Measurements from ENCODE around the gene PTH1R.
A peak's percentile ranks its signal among the peaks of the same experiment; 100 is the strongest.

Gene PTH1R

GRCh38 chr3:46884427-46884826, 6.9 kb downstream of the PTH1R start:
- DNase-seq = no peak

GRCh38 chr3:46884929-46885328, 7.4 kb downstream of the PTH1R start:
- DNase-seq = no peak

DNA sequence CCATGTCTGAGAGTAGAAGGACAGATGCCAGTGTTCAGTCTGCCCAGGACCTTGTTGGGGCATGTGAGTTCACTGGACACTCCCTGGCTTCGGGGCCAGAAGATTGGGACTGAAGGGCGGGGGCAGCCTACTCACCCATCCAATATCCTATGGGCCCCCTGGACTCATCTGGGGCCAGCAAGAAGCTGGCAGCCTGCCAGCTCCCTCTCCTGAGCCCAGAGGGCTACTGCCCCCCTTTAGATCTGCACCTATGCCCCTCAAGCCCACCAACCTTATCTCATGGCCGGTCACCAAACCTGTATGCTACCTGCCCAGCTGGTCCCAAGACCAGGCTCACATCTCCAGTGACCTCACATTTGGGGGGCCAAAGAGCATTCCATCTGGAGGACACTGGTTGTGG, 8.1 kb downstream of the PTH1R start:
- DNase-seq = no peak

GRCh38 chr3:46887980-46888494, 10.5 kb downstream of the PTH1R start:
- DNase-seq = no peak

DNA sequence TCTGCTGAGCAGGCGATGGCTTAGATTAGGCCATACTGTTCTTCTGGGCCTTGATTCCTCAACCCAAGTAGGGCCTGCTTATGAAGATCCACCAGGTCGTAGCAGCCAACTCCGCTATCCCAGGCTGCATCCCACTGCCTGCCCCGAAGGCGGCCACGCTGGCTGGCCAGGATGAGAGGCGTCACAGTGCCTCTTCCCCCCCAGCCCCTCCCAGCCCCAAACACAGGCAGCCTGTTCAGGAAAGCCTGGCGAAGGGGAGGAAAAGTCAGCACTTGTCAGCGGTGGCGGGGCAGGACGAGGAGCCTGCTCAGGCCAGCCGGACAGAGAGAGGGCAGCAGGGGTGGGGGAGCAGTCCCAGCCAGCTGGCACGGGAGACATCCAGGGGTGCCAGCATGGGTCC, 11.2 kb downstream of the PTH1R start:
- no peak for DNase-seq

- DNase-seq = no peak
Measured at GRCh38 chr3:46889381-46890110, 12.0 kb downstream of the PTH1R start.

- no peak for DNase-seq
Measured at GRCh38 chr3:46890132-46890531, 12.6 kb downstream of the PTH1R start.

DNA sequence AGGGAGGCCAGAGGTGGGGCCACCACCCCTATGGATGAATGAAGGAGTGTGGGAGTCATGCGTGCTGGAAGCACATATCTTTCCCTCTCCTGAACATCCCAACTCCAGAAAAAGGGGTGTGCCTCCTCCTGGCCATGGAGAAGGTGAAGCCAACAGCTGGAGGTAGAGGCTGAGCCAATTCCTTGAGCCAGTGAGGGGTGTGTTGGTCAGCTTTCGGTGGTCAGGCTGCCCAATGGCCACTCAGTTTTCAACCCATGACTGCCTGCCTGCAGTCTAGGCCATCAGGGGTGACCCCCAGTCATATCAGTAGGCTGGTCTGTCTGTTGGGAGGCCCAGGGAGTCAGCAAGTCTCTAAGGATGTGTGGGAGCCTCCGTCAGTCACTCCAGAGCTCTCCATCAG, 13.6 kb downstream of the PTH1R start:
- DNase-seq = no peak

DNA sequence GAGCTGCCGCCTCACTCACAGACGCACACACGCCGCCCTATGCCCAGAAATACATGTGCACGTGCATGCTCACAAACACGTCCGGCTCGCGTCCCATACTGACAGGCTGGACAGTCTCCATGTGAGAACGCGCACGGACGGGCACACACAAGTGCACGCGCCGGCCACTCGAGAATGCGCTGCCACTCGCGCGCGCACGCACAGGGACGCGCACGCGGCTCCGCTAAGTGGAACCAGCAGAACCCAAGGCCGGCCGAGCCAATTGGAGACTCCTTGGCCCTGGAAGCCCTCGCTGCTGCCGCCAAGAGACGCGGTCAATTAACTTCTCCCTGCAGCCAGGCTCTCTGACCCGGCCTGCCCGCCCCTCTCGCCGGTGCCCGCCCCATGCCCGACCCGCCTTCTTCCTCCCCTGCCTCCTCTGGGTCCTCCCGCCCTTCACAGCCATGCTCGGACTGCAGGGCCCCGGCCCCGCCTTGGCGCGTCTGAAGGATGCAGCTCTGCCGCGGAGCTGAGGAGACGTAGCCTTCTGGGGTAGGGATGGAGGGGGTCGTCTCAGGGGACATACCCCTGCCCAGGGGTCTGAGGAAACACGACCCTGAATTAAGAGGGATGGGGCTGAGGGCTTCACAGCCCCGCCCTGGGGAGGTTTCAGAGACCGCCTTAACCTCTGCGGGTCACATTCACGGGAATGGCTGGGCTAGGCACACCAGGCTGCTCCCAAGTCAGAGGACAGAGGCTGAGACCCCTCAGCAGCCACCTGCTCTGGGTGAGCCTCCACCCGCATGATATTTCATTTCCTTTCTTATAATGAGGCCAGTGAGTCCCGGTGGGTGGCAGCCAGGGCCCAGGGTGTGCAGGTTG, 15.0 kb downstream of the PTH1R start:
- peak; percentile 28 for DNase-seq

GRCh38 chr3:46893146-46893748, 15.7 kb downstream of the PTH1R start:
- no peak for DNase-seq

DNA sequence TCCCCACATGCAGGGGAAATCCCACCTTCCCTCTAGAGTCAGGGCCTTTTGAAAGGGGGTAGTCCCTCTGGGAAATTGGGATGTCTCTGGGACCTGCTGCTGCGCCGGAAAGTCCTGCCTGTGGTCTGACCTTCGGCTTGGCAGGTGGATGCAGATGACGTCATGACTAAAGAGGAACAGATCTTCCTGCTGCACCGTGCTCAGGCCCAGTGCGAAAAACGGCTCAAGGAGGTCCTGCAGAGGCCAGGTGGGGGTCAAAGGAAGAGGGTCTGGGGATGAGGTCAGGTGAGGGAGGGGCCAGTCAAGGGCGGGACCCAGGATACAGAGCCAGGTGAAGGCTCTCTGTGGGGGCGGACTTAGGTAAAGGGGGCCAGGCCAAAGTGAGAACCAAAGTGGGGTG, 16.2 kb downstream of the PTH1R start:
- DNase-seq = no peak

GRCh38 chr3:46894256-46894655, 16.7 kb downstream of the PTH1R start:
- DNase-seq = no peak

DNA sequence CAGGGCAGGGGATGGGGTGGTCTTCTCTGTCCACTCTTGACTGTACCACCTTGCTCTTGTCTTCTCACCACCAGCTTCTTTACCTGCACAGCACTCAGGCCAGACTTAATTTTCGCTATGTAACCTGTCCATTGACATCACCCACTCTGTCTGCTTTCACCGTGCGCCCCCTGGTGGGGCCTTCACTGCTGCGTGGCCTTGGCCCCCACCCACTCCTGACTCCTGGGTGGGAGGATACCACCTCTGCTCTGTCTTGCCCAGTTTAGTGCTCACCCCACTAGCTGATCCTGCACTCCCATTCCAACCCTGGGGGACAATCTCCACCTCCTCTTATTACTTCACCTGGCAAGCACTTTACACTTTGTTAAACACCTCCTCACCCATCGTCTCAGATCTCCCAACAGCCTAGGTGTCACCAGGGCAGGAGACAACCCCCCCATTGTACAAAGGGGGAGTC, 17.7 kb downstream of the PTH1R start:
- no peak for DNase-seq

- no peak for DNase-seq
Measured at GRCh38 chr3:46895761-46896160, 18.2 kb downstream of the PTH1R start.

DNA sequence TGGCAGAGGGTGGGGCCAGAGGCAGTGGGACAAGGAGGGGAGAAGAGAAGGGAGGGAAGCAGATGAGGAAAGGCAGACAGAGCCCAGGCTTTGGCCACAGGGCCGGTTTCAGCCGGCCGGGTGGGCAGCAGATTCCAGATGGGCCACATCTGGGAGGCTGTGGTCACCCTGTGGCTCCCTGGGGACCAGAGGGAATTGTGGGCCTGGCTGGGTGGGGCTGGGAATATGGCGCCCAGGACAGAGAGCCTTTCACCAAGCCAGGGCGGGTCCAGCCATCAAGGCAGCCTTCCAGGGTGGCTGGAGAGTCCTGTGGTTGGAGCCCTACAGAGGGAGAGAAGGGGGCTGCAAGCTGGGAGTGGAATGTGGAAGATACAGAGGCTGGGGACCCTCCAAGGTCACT, 18.9 kb downstream of the PTH1R start:
- no peak for DNase-seq

DNA sequence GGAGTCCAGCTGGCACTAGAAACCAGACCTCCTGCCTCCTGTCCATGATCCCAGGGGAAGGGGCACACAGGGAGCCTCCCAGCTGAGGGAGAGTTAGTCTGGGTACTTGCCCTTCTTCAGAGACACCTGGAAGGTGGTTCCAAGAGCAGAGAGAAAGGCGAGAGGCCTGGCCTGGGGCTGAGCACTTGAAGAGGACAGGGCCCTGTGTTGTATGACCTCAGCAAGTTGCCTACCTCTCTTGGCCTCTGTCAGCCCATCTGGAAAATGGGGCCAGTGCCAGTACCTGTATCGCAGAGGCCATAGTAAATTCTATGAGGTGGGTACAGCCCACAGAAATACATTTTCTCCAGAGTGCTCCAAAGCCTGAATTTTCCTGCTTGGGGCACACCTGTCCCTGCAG, 19.5 kb downstream of the PTH1R start:
- DNase-seq = no peak

DNA sequence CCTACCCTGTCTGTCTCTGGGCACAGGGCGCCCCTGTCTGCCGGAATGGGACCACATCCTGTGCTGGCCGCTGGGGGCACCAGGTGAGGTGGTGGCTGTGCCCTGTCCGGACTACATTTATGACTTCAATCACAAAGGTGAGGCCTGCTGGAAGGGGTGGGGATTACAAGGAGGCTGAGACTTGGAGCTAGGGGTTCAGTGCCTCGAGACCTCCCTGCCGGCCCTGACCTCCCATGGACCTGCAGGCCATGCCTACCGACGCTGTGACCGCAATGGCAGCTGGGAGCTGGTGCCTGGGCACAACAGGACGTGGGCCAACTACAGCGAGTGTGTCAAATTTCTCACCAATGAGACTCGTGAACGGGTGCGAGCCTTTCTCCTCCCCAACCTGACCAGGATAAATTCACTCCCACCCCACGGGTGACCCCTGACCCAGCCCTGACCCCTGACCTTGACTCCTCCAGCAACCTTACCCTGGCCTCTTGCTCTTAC, 20.4 kb downstream of the PTH1R start:
- DNase-seq = no peak

- DNase-seq = no peak
Measured at GRCh38 chr3:46898321-46899150, 21.0 kb downstream of the PTH1R start.

DNA sequence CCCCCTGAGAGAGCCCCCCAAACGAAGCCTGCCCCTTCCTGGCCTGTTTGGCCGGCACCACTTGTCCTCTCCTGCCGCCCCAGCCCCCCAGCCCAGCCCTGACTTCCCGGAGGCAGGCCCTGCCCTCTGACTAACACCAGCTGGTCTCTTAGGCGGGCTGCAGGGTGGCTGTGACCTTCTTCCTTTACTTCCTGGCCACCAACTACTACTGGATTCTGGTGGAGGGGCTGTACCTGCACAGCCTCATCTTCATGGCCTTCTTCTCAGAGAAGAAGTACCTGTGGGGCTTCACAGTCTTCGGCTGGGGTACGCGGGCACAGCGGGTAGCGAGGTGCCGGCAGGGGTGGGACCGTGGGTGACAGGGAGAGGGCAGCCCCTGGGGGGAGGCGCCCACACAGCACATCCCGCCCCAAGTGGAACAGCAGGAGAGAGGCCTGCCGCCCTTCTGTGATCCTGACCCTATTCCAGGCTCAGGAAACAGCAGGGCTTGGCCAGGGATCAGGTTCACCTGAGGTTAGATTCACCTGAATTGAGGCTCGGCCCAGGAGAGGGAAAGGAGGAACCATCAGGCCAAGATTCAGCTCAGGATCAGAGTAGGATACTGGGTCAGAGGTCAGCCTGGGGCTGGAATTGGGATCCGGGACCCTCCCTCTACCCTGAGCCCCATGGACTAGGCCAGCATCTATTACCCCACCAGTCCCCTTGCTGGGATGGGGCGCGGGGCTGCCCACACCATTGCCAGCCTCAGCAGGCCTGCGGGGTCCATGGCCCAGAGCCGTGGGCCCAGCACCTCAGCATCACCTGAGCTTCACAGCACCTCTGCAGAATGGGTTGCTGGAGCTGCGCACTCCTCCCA, 21.9 kb downstream of the PTH1R start:
- no peak for DNase-seq

DNA sequence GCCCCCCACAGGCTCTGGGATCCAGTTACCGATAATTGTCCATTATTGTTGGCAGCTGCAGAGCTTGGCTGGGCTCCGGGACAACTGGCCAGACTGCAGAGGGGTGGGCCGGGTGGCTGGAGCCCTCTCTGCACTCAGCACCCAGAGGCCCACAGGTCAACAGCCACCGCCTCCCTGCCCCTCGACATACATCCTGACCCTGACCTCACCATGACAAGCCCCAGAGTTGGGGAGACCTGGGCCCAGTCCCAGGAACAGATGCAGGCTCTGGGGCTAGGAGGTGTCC, 22.4 kb downstream of the PTH1R start:
- no peak for DNase-seq

DNA sequence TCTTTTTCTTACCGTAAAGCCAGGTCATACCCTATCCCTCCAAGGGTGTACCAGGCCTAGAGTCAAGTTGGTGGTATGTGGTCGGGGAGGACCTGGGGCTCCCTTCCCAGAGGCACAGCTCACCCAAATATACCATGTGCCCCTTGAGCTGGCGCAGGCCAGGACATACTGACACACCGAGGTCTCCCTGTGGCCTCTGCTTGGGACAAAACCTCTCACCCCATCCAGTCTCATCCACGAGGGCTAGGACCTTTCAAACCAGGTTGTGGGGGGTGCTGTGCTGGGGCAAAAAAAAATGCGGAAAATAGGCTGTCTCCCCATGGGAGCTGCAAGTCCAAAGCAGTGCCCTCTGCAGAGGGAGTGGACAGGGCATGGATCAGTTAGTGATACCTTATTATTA, 22.8 kb downstream of the PTH1R start:
- no peak for DNase-seq

- no peak for DNase-seq
Measured at GRCh38 chr3:46901061-46901460, 23.5 kb downstream of the PTH1R start.

Data from DMS79 treated with DMSO at 0.1 percent for 48 hours (cell line).